GM13977 (cell line): ENCODE results near the gene CORT.

ENCODE experiments used
- DNase-seq: peaks from one replicate; pipeline ENCODE4 v3.0.0; 2012; ENCODE audit warnings: low spot score
- in situ Hi-C: fragments of 300-500 bp; cut with MboI; formaldehyde crosslinking; loops from one replicate; pipeline ENCODE4 v1.12.0; 2022; ENCODE audit warnings: low sequenced_read_pairs, low pct_unique_long_range_greater_than_20kb, mixed read lengths, inconsistent platforms; ENCODE audit not compliant: unreplicated experiment
- TF ChIP-seq, protein P1 (sequence below): IDR thresholded peaks from 2 replicates; pipeline ENCODE4 v1.5.1; 2012; ENCODE audit warnings: mild to moderate bottlenecking, control low read depth; ENCODE audit not compliant: insufficient read depth; ENCODE audit errors: extremely low read depth, missing control alignments

The CORT gene

DNA sequence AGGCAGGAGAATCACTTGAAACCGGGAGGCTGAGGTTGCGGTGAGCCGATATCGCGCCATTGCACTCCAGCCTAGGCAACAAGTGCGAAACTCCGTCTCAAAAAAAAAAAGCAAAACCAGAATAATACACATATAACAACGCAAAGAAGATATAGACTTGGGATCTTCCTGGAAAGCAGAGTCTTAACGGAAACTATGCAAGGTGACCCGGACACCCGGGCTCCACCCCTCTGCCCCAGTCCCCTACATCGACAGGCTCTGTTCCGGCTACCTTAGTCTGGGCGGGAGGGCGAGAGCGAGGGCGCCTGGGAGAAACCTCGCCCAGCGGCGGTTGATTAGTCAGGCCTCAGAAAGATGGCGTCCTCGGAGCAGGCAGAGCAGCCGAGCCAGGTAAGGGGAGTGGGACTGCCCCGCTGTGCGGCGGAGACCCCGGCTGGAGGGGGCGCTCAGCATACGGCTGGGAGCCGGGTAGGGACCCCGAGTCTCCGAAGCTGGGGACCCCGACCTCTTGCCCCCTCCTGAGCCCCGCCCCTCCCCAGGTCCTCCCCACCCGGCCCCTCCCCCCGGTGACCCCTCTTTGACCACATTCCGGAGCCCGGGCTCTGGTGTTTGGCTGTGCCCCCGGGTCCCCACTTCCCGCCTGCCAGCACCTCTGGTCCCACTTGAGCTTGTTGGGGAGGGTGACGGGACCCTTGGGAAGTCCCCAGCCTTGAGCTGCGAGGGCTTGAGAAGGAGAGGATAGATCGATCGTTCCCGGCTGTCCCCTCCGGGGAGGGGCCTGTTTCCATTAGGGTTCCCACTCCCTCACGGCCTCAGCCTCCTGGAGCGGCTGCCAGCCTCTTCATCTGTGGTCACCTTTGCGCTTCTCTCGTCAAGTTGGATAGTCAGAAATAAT lies 25.0 kb downstream of the CORT start, which contains the start of gene PEX14:
Gene PEX14, plus strand, starts transcription at position 338 of the 895 bp plus-strand sequence. Its CDS starts 17 bp downstream, at position 355.
- TF ChIP-seq, protein P1, sequence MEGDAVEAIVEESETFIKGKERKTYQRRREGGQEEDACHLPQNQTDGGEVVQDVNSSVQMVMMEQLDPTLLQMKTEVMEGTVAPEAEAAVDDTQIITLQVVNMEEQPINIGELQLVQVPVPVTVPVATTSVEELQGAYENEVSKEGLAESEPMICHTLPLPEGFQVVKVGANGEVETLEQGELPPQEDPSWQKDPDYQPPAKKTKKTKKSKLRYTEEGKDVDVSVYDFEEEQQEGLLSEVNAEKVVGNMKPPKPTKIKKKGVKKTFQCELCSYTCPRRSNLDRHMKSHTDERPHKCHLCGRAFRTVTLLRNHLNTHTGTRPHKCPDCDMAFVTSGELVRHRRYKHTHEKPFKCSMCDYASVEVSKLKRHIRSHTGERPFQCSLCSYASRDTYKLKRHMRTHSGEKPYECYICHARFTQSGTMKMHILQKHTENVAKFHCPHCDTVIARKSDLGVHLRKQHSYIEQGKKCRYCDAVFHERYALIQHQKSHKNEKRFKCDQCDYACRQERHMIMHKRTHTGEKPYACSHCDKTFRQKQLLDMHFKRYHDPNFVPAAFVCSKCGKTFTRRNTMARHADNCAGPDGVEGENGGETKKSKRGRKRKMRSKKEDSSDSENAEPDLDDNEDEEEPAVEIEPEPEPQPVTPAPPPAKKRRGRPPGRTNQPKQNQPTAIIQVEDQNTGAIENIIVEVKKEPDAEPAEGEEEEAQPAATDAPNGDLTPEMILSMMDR = no peak
- peak; percentile 92 for DNase-seq
- in situ Hi-C loops = no loop called here

DNA sequence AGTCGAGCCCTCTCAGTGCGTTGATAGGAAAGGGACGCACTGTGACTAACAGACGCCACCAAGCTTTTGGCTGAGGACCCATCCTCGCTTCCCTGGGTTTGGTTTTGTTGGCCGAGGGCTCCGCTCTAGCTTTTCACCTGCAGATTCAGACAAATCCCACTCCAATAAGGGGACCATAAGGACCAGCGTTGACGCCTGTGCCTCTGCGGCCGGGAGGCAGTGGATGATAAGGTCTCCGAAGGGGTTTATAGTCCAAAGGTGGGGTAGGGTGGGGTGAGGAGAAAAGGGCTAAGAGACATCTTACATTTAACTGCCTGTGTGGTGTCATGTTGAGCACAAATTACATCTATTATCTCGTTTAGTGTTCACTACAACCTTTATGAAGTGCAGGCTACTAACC lies 25.7 kb downstream of the CORT start:
- DNase-seq = no peak
- TF ChIP-seq, protein P1 = no peak
- in situ Hi-C loops = no loop called here

DNA sequence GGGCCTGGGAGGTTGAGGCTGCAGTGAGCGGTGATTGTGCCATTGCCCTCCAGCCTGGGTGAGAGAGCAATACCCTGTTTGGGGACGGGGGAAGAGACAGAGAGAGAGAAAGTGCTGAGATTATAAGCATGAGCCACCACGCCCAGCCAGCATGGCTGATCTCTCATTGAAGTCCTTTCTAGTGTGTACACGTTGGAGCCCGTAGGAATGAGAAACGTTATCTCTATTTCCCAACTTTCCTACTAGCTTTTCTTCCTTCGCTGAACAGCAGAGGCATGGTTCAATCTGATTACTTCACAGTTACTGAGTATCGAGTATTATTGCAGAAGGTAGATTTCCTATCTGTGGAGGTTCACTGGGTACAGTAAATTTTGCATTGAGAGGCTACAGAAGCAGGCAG lies 29.5 kb downstream of the CORT start:
- TF ChIP-seq, protein P1 = no peak
- in situ Hi-C loops = no loop called here
- no peak for DNase-seq

DNA sequence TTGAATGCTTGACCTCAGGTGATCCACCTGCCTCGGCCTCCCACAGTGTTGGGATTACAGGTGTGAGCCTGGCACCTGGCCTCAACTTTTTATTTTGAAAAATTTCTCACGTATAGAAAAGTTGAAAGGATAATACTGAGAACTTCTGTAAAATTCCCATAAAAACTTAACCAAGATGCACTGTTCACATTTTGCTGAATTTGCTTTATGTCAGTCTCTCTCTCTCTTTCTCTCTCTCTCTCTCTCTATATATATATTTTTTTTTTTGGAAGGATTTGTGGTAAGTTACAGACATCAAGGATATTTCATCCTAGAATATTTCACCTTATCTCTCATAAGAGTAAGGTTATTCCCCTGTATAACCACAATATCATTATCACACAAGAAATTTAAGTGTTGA lies 30.8 kb downstream of the CORT start:
- in situ Hi-C loops = loop anchor here (10.0 kb wide), 1 partner anchor 46 kb away; the partner anchor contains the start of gene CENPS
- DNase-seq = no peak
- TF ChIP-seq, protein P1 = no peak

DNA sequence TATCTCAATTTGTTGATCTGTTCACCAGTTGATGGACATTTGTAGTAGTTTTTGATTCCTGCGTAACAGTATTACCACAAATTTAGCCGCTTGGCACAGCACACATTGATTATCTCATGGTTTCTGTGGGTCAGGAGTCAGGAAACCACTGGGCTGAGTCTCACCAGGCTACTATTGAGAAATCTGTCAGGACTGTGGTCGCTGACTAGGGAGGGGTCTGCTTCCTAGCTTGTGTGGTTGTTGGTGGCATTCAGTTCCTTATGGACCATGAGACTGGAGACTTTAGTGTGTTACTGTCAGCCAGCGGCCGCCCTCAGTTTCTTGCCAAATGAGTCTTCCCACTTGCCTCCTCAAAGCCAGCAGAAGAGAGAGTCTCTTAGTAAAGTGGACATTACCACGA lies 34.7 kb downstream of the CORT start:
- TF ChIP-seq, protein P1 = no peak
- DNase-seq = no peak
- in situ Hi-C loops = loop anchor here (10.0 kb wide), 1 partner anchor 50 kb away; the partner anchor contains the start of gene CENPS

GRCh38 chr1:10489291-10490055 lies 39.6 kb downstream of the CORT start:
- no peak for DNase-seq
- in situ Hi-C loops = loop anchor here (10.0 kb wide), 1 partner anchor 55 kb away; the partner anchor contains the start of gene CENPS
- TF ChIP-seq, protein P1 = no peak
